HG02763 (cell line): ENCODE measurements around the gene VAT1L.
"Not testable (repeated sequence)": the region's sequence is repeated elsewhere in the genome, so short reads cannot be mapped to it uniquely, and the experiment has no call there.

Source experiments
- ATAC-seq: cut with Tn5 transposase; IDR thresholded peaks from one replicate; pipeline ENCODE4 v1.9.1; 2021; ENCODE audit warnings: mild to moderate bottlenecking, moderate library complexity; ENCODE audit not compliant: unreplicated experiment

The VAT1L gene

DNA sequence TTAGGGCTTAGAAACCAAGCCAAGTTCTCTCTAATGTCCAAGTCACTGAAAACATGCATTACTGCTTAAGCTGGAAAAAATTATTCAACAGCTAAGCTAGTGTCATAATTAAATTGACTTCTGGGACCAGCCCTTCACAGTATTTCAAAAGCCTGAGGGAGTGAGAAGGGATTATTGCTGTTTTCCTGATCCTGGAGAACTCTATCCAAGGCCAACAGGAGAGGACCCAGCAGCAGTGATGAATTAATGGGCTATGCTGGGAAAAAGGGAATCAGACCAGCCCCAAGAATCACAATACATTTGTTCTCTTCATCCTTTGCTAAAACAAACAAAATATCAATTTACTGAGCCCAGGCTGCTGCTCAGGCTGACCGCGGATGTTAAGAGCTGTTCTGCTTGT, 199.4 kb downstream of the VAT1L start:
- no peak for ATAC-seq

DNA sequence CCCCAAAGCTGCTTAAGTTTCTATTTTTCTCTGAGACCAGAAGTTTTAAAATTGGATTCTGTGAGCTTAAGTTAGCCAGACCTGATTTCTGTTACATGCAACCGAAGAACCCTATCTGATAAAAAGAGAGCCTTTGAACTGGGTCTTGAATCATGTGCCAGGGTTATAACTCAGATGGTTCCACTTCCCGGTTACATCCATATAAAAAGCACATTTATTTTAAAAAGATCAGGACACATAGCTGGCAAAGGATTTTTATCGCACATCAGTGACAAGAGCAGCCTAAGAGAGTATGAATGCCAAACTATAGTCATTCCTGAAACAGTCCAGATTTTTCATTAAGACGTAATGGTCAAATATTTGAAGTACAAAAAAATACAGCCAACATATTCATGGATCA, 201.5 kb downstream of the VAT1L start:
- ATAC-seq, result no peak

DNA sequence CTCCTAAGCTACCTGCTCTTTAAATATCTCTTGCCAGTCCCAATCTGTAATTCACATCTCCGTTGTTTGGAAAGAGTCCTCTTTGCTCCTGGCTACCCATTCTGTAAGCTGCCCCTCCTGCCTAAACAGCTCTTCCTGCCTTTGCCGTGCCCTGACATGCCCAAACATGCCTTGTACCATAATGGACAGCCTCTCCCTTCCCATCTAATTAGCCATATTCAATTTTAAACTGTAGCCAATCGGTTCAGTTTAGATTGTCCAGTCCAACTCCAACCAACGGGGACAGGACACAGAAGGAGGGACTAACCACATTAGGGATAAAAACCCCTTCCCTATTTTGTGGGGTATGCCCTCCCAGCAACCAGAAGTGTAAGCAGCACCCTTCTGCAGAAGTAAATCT, 203.3 kb downstream of the VAT1L start:
- ATAC-seq, result no peak

DNA sequence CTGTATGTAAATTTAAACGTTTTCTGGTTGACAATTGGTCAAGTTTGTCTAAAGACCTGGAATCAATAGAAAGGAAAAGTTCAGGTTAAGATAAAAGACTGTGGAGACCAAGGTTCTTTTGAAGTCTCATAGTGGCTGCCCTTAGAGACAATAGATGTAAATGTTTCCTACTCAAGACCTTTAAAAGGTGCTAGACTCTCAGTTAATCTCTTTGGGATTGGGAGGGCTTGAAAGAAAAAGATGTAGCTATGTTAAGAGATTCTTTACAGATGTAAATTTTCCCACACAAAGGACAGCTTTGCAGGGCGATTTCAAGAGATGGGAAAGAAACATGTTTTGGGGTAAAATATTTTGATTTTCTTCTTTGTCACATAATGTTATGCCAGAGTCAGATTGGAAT, 204.0 kb downstream of the VAT1L start:
- ATAC-seq, result not testable (repeated sequence)

DNA sequence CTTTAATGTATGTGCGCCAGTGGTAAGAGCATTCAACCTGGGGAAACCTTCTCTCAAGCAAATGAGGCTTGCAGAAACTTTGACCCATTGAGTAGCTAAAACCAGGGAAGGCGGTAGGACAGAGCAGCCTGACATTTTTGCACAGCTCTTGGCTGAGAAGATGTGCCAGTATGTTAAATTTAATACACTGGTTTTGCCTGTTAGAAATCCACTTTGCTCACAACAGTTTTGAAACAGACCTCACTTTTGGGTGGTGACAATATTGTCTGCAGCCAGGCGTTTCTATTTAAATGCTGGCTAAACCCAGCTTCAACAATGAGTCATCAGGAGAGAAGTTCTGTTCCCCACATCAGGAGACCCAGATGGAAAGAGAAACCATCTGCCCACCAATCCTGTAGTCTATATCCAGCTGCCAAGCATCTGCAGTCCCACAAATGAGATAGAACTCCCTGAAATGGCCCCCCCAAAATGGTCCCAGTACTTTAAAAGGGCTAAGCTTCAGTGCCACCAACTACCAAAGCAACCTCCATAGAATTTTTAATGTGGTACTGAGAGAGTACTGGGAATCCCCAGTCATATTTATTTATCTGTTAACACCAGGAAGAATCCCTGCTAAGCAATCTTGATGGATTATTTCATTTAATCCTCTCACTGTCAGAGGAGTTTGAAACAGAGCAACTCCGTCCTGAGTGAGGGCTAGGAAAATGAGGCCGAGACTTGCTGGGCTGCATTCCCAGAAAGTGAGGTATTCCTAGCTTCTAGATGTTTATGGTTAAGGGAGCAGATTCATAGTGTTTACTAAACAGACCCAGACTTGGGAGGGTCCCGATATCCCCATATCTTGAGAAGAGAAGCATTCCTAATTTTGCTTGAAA, 205.0 kb downstream of the VAT1L start:
- ATAC-seq, result no peak

DNA sequence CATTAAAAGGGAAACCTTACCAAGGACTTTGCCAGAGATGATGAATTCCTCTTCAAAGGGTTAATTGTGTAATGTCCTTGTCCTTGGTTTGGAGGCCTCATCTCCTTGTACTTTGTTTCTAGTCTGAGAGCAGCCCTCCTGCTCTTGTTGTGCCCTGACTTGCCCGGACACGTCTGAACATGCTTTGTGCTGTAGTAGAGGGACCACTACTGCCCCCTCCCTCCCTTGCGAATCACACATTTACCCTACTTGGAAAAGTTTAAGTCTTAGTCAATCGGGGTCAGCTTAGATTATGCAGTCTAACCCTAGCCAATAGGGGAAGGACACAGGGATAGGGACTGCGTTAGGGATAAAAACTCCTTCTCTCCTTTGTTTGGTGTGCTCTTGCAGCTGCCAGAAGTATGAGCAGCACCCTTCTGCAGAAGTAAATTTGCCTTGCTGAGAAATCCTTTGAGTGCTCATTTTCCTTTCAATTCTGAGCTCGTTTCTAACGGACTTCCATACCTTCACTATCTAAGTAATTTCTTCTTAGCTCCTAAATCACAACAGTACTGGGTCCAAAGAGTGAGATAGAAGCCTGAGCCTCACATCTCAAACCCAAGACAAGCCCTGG, 207.6 kb downstream of the VAT1L start:
- ATAC-seq, result no peak

DNA sequence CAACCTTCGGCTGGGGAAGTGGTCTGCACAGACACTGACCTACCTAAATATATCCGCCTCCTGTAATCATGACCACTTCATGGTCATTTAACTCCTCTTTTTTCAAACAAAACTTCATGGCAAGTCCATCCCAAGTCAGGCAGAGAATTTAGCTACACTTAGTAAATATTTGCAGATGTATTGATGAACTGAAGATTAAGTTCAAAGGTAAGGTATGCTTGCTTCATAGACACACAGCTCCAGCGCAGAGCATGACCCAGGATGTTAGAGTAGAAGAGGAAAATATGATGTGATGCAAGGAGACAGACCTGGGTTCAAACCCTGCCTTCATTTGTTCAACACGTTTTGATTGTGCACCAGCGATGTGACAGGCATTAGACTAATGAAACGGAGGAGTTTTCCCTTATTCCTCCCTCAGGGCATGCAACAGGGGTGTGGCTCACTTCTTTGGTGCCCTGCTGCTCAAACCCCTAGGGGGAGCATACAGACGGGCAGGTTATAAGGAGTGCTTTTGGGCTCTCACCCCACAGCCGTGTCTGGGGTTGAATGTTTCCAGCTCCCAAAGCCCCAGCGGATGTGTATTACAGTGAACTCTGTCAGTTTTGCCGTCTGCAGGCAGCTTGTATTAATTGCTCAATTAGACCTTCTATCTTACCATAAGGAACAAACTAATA, 210.1 kb downstream of the VAT1L start:
- no peak for ATAC-seq

DNA sequence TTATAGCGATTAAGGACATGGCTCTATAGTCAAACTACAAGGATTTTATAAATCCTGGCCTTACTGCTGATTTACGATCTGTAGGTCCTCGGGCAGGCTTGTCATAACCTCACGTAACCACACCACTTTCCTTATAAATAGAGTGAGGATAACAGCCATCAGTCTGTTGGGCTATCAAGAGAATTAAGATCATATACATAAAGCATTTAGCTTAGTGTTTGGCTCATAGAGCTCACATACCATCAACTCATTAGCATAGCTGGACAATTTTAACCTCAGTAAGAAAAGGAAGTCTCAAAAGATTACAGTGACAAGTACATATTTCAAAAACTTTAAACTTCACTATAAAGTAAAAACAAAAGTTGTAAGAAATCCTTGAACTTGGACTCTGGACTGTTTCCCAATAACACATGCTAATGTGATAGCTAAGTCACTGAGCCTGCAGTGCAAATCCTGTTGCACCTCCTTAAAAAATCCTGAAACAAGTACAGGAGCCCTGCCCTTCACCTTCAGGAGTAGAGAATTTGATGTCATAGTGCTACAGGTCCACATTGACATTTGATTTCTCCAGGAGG, 213.2 kb downstream of the VAT1L start:
- no peak for ATAC-seq

DNA sequence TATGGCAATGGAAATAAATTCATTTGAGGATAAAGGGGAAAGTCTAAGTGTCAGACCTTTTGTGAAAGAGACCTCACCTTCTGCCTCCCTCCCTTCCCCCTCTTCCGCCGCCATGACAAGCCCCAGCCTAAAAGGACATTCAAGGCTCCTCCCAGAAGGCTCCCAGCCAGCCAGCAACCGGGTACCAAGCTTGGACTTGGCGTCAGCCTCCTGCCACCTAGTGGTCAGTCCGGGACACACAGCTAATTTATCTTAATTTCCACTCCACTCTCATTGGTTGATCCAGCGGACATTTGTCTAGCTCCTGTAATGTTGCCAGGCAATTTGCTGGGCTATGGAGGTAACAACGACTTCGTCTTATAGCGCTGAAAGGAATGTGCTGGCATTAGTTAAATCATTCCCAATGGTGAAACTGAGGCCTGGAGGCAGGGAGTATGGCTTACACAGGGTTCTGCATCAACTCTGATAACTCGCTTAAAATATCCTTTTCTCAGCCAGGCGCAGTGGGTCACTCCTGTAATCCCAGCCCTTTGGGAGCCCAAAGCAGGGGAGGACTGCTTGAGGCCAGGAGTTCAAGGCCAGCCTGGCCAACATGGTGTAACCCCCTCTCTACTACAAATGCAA, 214.7 kb downstream of the VAT1L start:
- peak; percentile 97 for ATAC-seq

DNA sequence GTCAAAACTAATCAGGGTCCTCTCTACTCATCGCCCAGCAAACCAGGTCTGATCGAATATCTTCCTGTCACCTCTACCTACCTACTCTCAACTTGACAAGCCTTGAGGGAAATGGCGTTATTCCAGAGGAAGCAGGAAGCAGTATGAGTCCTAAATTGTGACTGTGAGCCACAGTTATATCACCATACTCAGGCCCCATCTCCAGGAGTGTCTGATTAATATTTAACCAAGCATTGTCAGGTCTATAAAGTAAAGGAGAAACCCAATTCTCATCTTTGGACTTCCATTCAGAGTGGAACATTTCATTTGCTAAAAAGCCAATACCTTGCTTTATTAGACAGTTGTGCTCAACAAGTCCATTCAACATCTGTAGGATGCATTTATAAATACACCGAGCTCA, 216.2 kb downstream of the VAT1L start:
- ATAC-seq, result no peak

DNA sequence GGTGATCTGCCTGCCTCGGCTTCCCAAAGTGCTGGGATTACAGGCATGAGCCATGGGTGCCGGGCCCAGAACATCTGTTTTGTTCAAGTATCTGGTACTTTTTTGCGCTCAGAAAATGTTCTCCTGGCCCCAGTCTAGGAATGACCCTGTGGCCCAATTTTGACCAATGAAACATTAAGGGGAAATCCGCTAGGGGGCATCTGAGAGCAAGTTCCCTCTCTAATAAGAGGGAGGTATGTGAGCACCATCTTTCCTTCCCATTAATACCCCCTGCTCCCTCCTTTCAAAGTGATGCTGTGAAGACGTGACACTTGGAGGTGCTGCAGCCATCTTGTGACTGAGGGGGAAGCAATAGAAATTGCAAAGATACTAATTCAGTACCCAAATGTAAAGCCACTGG, 217.5 kb downstream of the VAT1L start:
- ATAC-seq, result no peak

DNA sequence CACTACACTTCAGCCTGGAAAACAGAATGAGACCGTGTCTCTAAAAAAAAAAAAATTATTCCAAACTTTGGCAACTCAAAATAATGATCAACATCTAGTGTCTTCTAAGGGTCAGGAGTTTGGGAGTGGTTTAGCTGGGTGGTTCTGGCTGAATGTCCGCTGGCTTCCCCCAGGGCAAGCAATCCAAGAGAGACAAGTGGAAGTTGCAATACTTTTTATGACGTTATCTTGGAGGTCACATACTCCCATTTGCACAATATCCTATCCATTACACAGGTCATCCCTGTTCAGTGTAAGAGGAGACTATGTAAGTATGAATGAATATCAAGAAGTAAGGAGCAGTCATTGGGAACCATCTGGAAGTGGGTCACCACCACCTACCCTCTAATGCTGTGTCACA, 218.8 kb downstream of the VAT1L start:
- no peak for ATAC-seq

DNA sequence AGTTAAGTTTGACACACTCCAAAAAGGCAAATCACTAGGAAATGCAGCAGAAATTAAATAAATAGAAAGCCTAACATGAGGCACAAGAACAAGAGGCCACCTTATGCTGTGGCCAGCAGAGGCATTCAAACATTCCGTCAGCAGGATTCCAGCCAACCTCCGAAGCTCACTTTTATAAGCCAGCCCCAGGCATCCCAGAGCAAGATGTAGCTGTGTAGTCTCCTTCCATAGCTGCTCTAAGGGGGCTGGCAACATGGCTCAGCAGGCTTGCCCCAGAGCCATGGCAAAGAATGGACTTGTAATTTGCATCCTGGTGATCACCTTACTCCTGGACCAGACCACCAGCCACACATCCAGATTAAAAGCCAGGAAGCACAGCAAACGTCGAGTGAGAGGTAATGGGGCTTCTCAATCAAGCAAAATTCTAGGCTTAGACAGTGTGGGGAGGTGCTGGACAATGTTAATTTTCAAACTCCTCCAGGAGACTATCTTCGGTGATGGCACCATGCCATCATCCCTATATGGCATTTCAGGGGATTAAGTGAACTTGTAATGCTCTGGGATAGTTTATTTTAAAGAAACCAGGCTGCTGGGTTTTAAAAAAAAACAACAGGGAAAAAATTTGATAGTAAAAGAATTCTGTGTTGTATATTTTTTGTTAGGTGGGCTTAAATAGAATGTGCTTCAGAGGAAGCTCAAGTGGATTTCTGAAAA, 234.1 kb downstream of the VAT1L start, which contains the start of gene CLEC3A:
CLEC3A (plus strand) TSS at position 202 of the 714 bp plus-strand sequence; CDS start at position 281, 79 bp downstream.
- ATAC-seq, result no peak

DNA sequence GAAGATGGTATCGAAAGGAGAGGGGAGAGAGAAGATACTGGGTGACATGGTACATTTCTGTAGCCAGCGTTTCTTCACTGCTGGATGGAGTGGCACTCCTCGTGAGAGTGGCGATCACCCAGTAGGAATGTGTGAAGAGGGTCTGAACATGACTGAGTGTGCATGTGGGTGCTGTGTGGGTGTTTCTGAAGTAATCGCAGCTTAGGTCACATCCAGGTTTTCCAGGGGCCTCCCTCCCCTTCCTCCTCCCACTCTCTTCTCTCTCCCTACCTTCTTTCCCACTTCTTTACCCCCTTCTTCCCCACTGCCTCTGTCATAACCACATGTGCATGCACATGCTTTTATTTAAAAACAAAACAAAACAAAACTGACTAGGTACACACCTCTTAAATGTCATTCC, 235.8 kb downstream of the VAT1L start:
- ATAC-seq, result no peak

DNA sequence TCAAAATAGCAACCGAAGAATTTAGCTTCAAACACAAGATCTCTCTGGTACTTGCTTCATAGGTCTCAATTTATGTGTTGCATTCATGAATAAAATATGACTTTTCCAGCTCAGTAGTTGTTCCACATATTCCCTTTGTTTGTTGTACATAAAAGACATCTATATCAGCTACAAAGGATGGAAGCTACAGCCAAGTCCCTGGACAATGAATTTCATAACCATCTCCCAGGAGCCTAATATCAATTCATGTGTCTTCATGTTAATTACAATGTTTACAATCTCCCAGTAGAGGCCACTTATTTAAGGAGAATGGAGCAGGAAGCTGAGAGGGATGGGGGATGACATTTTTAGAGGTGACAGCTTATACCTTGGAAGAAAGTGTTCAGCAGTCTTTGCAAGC, 237.3 kb downstream of the VAT1L start:
- no peak for ATAC-seq

DNA sequence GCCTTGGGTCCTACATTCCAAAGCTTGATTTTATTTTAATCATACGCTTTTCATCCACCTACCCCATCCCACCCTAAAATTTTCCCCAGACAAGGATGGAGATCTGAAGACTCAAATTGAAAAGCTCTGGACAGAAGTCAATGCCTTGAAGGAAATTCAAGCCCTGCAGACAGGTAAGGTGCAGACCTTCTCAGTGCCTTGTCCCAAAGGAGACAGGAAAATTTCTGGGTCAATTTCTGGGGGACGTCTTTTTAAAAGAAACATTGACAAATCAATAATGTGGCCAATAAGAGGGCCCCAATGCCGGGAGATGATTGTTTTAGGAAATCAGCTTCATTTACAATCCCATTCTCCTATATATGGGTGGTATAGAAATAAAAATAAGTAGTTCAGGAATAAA, 239.7 kb downstream of the VAT1L start:
- no peak for ATAC-seq
